Prostate gland (tissue), 2 donors: ENCODE measurements around the gene CRKL. TPM values are rescaled to one million over a fixed set of nuclear protein-coding genes. Genes with fewer than 3 reads are reported as not detected.
"Not testable (repeated sequence)": the region's sequence is repeated elsewhere in the genome, so short reads cannot be mapped to it uniquely, and the experiment has no call there.

Experiments
- DNase-seq: peaks from one replicate; pipeline ENCODE4 v3.0.0-alpha.2; 2019; ENCODE audit warnings: low spot score
- H3K27ac ChIP-seq, 2 donors: fragments of 200-600 bp; sonication (generic); 2 replicates each; pipeline ENCODE4 v1.5.1; 2017 to 2019
- H3K27me3 ChIP-seq: fragments of 200-600 bp; sonication (generic); replicated peaks from 2 replicates; pipeline ENCODE4 v1.5.1; 2019; ENCODE audit not compliant: insufficient read depth
- H3K36me3 ChIP-seq, 2 donors: fragments of 200-600 bp; sonication (generic); 1 replicate in 1 of 2; 2 replicates in 1 of 2; pipeline versions ENCODE4 v1.5.1 to v1.8.1; 2017 to 2019
- H3K4me1 ChIP-seq: fragments of 200-600 bp; sonication (generic); replicated peaks from 2 replicates; pipeline ENCODE4 v1.5.1; 2019
- H3K4me3 ChIP-seq, 2 donors: fragments of 200-600 bp; sonication (generic); 2 replicates each; pipeline ENCODE4 v1.5.1; 2017 to 2019
- H3K9me3 ChIP-seq: fragments of 200-600 bp; sonication (generic); 2 replicates; pipeline ENCODE4 v1.5.1; 2017
- CTCF ChIP-seq, 4 experiments: fragments of 200-600 bp in 2 of 4; fragments of 450-650 bp in 2 of 4; sonication (generic) in 2 of 4; IDR thresholded peaks; 1 replicate in 3 of 4; 2 replicates in 1 of 4; pipeline ENCODE4 v1.5.1; 2016 to 2019; ENCODE audit warnings: antibody characterized with exemption in 4 of 4, mild to moderate bottlenecking in 2 of 4, moderate library complexity in 2 of 4
- POLR2A ChIP-seq: fragments of 450-650 bp; IDR thresholded peaks from one replicate; pipeline ENCODE4 v1.6.1; 2016; ENCODE audit warnings: antibody characterized with exemption, mild to moderate bottlenecking
- POLR2AphosphoS5 ChIP-seq: sonication (generic); formaldehyde crosslinking; IDR thresholded peaks from one replicate; pipeline ENCODE4 v1.6.1; 2017; ENCODE audit warnings: antibody characterized with exemption
- WGBS: methylation state at CpG from one replicate; pipeline ENCODE4 v1.1.5; 2018; 5-methylcytosine and 5-hydroxymethylcytosine counted together
- intact Hi-C: fragments of 100-400 bp; cut with DNase I; formaldehyde crosslinking; loops from one replicate; pipeline ENCODE4 v1.14.2; 2022
- total RNA-seq, 2 donors: library from RNA; depleted of rRNA; stranded (reverse); fragments of >200 nt; gene quantifications; one replicate each; pipeline ENCODE4 v1.1.0, GENCODE V29; 2016

Gene CRKL
- total RNA-seq, 2 donors from 2014 or later, result 41.6 to 72.0 TPM

DNA sequence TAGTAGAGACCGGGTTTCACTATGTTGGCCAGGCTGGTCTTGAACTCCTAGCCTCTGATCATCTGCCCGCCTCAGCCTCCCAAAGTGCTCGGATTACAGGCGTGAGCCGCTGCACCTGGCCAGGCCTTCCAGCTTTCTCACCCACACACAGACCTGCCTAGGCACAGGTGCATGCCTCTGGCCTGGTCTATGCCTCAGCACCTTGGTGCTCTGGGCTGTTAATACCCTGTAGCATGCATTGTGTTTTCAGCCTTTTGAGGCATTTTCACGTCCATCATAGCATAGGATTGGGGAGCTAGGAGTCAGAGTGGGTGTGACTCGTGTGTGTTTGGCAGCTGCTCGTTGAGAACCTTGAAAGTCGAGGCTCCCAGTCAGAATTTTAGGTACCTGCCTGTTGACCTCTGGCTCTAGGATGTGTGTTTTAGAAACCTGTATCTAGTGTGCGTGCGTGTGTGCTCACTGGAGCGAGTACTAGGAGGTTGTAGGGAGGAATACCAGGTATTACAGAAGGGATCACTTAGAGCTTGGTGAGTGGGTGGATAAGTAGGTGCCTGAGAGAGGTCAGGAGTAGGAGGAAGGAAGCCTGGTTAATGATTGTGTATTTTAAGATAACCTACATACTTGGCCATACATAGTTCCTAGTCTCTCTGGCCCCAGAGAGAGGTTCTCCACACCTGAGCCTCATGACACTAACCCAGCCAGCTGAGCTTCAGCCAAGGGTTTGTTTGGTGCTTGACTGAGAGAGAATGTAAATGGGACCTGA, 20.0 kb downstream of the CRKL start:
- H3K4me1 ChIP-seq, result peaks cover 5% of the 10 kb centered on the region
- H3K36me3 ChIP-seq, result no peaks in the 10 kb centered on the region
- DNase-seq, result no peak
- WGBS, result 62% methylated on average over 12 of the region's 12 CpGs
- intact Hi-C loops, result no loop called here
- TF ChIP-seq CTCF (IDR thresholded peaks at IDR 0.05), result no peak
- TF ChIP-seq POLR2AphosphoS5, result no peak
- TF ChIP-seq POLR2A, result no peak
- no peak overlapping the region for H3K27ac ChIP-seq
- H3K27me3 ChIP-seq, result no peaks in the 10 kb centered on the region
- H3K9me3 ChIP-seq, result no peaks in the 10 kb centered on the region
- no peak overlapping the region for H3K4me3 ChIP-seq

- Histone ChIP-seq H3K4me1 (peaks cover 5% of the 10 kb centered on the region), H3K4me3 (no peak overlapping the region), H3K9me3 (no peaks in the 10 kb centered on the region), H3K27ac (peak overlapping the region in 1 of 2 donors; percentile 11), H3K27me3 (no peaks in the 10 kb centered on the region), H3K36me3 (no peaks in the 10 kb centered on the region)
- intact Hi-C loops, result no loop called here
- TF ChIP-seq POLR2A (no peak), POLR2AphosphoS5 (no peak), CTCF (IDR thresholded peaks at IDR 0.05) (no peak)
- WGBS, result 43% methylated on average over 8 of the region's 8 CpGs
- no peak for DNase-seq
Measured at GRCh38 chr22:20937794-20938671, 20.8 kb downstream of the CRKL start.

- 89% methylated on average over 14 of the region's 14 CpGs for WGBS
- H3K4me3 ChIP-seq, H3K36me3 ChIP-seq, H3K27me3 ChIP-seq, H3K4me1 ChIP-seq, intact Hi-C loops, DNase-seq, H3K27ac ChIP-seq, H3K9me3 ChIP-seq: not testable (repeated sequence)
Measured at GRCh38 chr22:20939457-20940185, 22.4 kb downstream of the CRKL start.

DNA sequence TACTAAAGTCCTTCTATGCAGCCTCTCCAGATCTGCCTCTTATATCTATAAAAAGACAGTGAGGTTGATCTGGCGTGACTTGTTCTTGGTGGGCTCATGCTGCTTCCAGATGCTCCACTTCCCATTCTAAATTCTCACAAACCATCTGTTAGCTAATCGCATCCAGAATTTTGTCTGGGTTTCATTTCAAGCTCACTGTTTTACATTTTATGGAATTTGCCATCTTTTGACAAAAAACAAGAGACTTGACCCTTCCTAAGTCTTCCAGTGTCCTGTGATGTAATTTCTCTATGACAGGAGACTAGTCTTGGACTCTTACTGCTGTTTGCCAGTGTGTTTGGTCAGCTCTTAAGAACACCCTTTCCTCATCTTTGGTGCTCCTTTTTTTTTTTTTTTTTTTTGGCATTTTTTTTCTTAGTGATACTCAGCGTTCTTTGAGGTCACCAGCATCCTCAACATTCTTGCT, 23.0 kb downstream of the CRKL start:
- DNase-seq, result no peak
- 64% methylated on average over 3 of the region's 3 CpGs for WGBS

More for the DNA sequence above, 23.0 kb downstream of the CRKL start:
- intact Hi-C loops, result no loop called here
- TF ChIP-seq POLR2AphosphoS5, result no peak
- TF ChIP-seq POLR2A, result no peak
- no peak for TF ChIP-seq CTCF (IDR thresholded peaks at IDR 0.05)
- Histone ChIP-seq H3K4me1 (peaks cover 5% of the 10 kb centered on the region), H3K36me3 (no peaks in the 10 kb centered on the region), H3K27me3 (no peaks in the 10 kb centered on the region), H3K27ac (no peak overlapping the region), H3K4me3 (no peak overlapping the region), H3K9me3 (no peaks in the 10 kb centered on the region)
